Measurements from ENCODE around the gene ZNF689. TPM values are rescaled to one million over a fixed set of nuclear protein-coding genes. Genes with fewer than 3 reads are reported as not detected.
"Not testable (repeated sequence)": the region's sequence is repeated elsewhere in the genome, so short reads cannot be mapped to it uniquely, and the experiment has no call there.

The ZNF689 gene
- polyA plus RNA-seq, 1 donor from 2014 or later: 10.6 TPM

- Histone ChIP-seq H3K9me2 (ENCODE audit: insufficient read depth, low read length) (no peaks in the 10 kb centered on the region), H3K27me3 (ENCODE audit: insufficient read depth, low read depth, low read length) (no peaks in the 10 kb centered on the region), H4K20me1 (ENCODE audit: insufficient read depth) (no peaks in the 10 kb centered on the region), H3F3A (ENCODE audit: insufficient read depth, low read length, poor library complexity, severe bottlenecking) (no peaks in the 10 kb centered on the region), H3K79me2 (replicated peaks; ENCODE audit: insufficient read depth, low read length) (no peaks in the 10 kb centered on the region), H3K4me2 (ENCODE audit: low read length) (no peak overlapping the region), H3K9ac (ENCODE audit: low read length) (no peak overlapping the region), H3K4me3 (ENCODE audit: low read length) (no peak overlapping the region), H3K27ac (ENCODE audit: low read length) (no peak overlapping the region), H3K9me3 (ENCODE audit: low read length) (no peaks in the 10 kb centered on the region), H3K36me3 (ENCODE audit: insufficient read depth, low read length) (no peaks in the 10 kb centered on the region), H2AFZ (ENCODE audit: low read depth, low read length) (no peak overlapping the region)
- TF ChIP-seq MXI1 (conservative IDR thresholded peaks at IDR 0.05; ENCODE audit: poor library complexity, severe bottlenecking) (no peak), RAD21 (conservative IDR thresholded peaks at IDR 0.05) (no peak), EZH2 (IDR thresholded peaks at IDR 0.05; ENCODE audit: borderline replicate concordance, insufficient read depth, low read length, poor library complexity, severe bottlenecking) (no peak), REST (IDR thresholded peaks at IDR 0.05; ENCODE audit: borderline replicate concordance) (no peak), SMC3 (conservative IDR thresholded peaks at IDR 0.05; ENCODE audit: poor library complexity) (no peak), EP300 (conservative IDR thresholded peaks at IDR 0.05; ENCODE audit: poor library complexity, severe bottlenecking) (no peak), POLR2AphosphoS5 (IDR thresholded peaks at IDR 0.05) (no peak), TAF1 (IDR thresholded peaks at IDR 0.05; ENCODE audit: low read depth) (no peak), CTCF (IDR thresholded peaks at IDR 0.05; ENCODE audit: poor library complexity, severe bottlenecking) (no peak)
Measured at GRCh38 chr16:30600215-30600614, 10.0 kb downstream of the ZNF689 start.

GRCh38 chr16:30592871-30593270 lies 17.3 kb downstream of the ZNF689 start:
- H3F3A ChIP-seq (ENCODE audit: insufficient read depth, low read length, poor library complexity, severe bottlenecking): no peaks in the 10 kb centered on the region
- H2AFZ ChIP-seq (ENCODE audit: low read depth, low read length): no peak overlapping the region
- TF ChIP-seq RAD21 (conservative IDR thresholded peaks at IDR 0.05) (no peak), SMC3 (conservative IDR thresholded peaks at IDR 0.05; ENCODE audit: poor library complexity) (no peak), MXI1 (conservative IDR thresholded peaks at IDR 0.05; ENCODE audit: poor library complexity, severe bottlenecking) (no peak), TAF1 (IDR thresholded peaks at IDR 0.05; ENCODE audit: low read depth) (no peak), REST (IDR thresholded peaks at IDR 0.05; ENCODE audit: borderline replicate concordance) (no peak), EP300 (conservative IDR thresholded peaks at IDR 0.05; ENCODE audit: poor library complexity, severe bottlenecking) (no peak), EZH2 (IDR thresholded peaks at IDR 0.05; ENCODE audit: borderline replicate concordance, insufficient read depth, low read length, poor library complexity, severe bottlenecking) (no peak), CTCF (IDR thresholded peaks at IDR 0.05; ENCODE audit: poor library complexity, severe bottlenecking) (no peak), POLR2AphosphoS5 (IDR thresholded peaks at IDR 0.05) (no peak)
- no peaks in the 10 kb centered on the region for H3K9me3 ChIP-seq (ENCODE audit: low read length)
- H3K36me3 ChIP-seq (ENCODE audit: insufficient read depth, low read length): no peaks in the 10 kb centered on the region
- H4K20me1 ChIP-seq (ENCODE audit: insufficient read depth): no peaks in the 10 kb centered on the region
- no peaks in the 10 kb centered on the region for H3K27me3 ChIP-seq (ENCODE audit: insufficient read depth, low read depth, low read length)
- H3K4me2 ChIP-seq (ENCODE audit: low read length): no peak overlapping the region
- no peaks in the 10 kb centered on the region for H3K79me2 ChIP-seq (replicated peaks; ENCODE audit: insufficient read depth, low read length)
- no peak overlapping the region for H3K27ac ChIP-seq (ENCODE audit: low read length)
- no peak overlapping the region for H3K4me3 ChIP-seq (ENCODE audit: low read length)
- H3K9ac ChIP-seq (ENCODE audit: low read length): no peak overlapping the region
- no peaks in the 10 kb centered on the region for H3K9me2 ChIP-seq (ENCODE audit: insufficient read depth, low read length)

GRCh38 chr16:30590869-30591268 lies 19.3 kb downstream of the ZNF689 start:
- H3K4me3 ChIP-seq (ENCODE audit: low read length); H3K27ac ChIP-seq (ENCODE audit: low read length); H2AFZ ChIP-seq (ENCODE audit: low read depth, low read length); H3K9ac ChIP-seq (ENCODE audit: low read length); H3K4me2 ChIP-seq (ENCODE audit: low read length); H3K79me2 ChIP-seq (replicated peaks; ENCODE audit: insufficient read depth, low read length); H3F3A ChIP-seq (ENCODE audit: insufficient read depth, low read length, poor library complexity, severe bottlenecking); H3K27me3 ChIP-seq (ENCODE audit: insufficient read depth, low read depth, low read length); H3K9me3 ChIP-seq (ENCODE audit: low read length); H3K9me2 ChIP-seq (ENCODE audit: insufficient read depth, low read length); H4K20me1 ChIP-seq (ENCODE audit: insufficient read depth); H3K36me3 ChIP-seq (ENCODE audit: insufficient read depth, low read length): not testable (repeated sequence)
